H9 (cell line): ENCODE data around the gene MAP3K20. TPM values are rescaled to one million over a fixed set of nuclear protein-coding genes. Genes with fewer than 3 reads are reported as not detected.

Source experiments
- DNase-seq: peaks from one replicate; pipeline ENCODE4 v3.0.0-alpha.2; 2017
- H2AFZ ChIP-seq: one replicate; pipeline ENCODE4 v1.6.1; 2013; ENCODE audit warnings: mild to moderate bottlenecking, low read length, control low read depth, moderate library complexity
- H2AK5ac ChIP-seq: 2 replicates; pipeline ENCODE4 v1.6.1; 2013; ENCODE audit warnings: low read length, control low read depth, mixed read lengths; ENCODE audit not compliant: insufficient read length
- H2BK120ac ChIP-seq: one replicate; pipeline ENCODE4 v1.6.1; 2013; ENCODE audit warnings: low read depth, mild to moderate bottlenecking, low read length, control low read depth, inconsistent platforms; ENCODE audit not compliant: poor library complexity, severe bottlenecking
- H2BK12ac ChIP-seq: 2 replicates; pipeline ENCODE4 v1.6.1; 2013; ENCODE audit warnings: low read length, control low read depth, mixed read lengths, low read depth; ENCODE audit not compliant: insufficient read length
- H2BK15ac ChIP-seq: 2 replicates; pipeline ENCODE4 v1.6.1; 2013; ENCODE audit warnings: low read depth, low read length, control low read depth
- H2BK20ac ChIP-seq: one replicate; pipeline ENCODE4 v1.6.1; 2013; ENCODE audit warnings: low read depth, mild to moderate bottlenecking, low read length, control low read depth, inconsistent platforms; ENCODE audit not compliant: poor library complexity, severe bottlenecking
- H2BK5ac ChIP-seq: 2 replicates; pipeline ENCODE4 v1.6.1; 2013; ENCODE audit warnings: low read length, control low read depth, mixed read lengths; ENCODE audit not compliant: insufficient read length
- H3K14ac ChIP-seq: 2 replicates; pipeline ENCODE4 v1.6.1; 2013; ENCODE audit warnings: low read length, control low read depth; ENCODE audit not compliant: insufficient read depth
- H3K18ac ChIP-seq: 2 replicates; pipeline ENCODE4 v1.6.1; 2013; ENCODE audit warnings: low read depth, mild to moderate bottlenecking, mixed read lengths, low read length, control low read depth; ENCODE audit not compliant: insufficient read length
- H3K23ac ChIP-seq: 2 replicates; pipeline ENCODE4 v1.6.1; 2013; ENCODE audit warnings: low read length, control low read depth, mixed read lengths, low read depth; ENCODE audit not compliant: insufficient read length
- H3K23me2 ChIP-seq: 2 replicates; pipeline ENCODE4 v1.6.1; 2013; ENCODE audit warnings: low read depth, mild to moderate bottlenecking, mixed read lengths, low read length, control low read depth; ENCODE audit not compliant: insufficient read length, poor library complexity, severe bottlenecking
- H3K27ac ChIP-seq: 2 replicates; pipeline ENCODE4 v1.5.1; 2013; ENCODE audit warnings: low read length, control low read depth, mixed read lengths, low read depth; ENCODE audit not compliant: insufficient read length
- H3K27me3 ChIP-seq: 2 replicates; pipeline ENCODE4 v1.6.1; 2013; ENCODE audit warnings: low read length, control low read depth, inconsistent platforms; ENCODE audit not compliant: insufficient read depth
- H3K4ac ChIP-seq: 2 replicates; pipeline ENCODE4 v1.6.1; 2013; ENCODE audit warnings: low read depth, mild to moderate bottlenecking, control low read depth, inconsistent platforms, low read length, moderate library complexity
- H3K4me1 ChIP-seq: 2 replicates; pipeline ENCODE4 v1.6.1; 2013; ENCODE audit warnings: low read length, control low read depth, inconsistent platforms; ENCODE audit not compliant: insufficient read depth
- H3K4me2 ChIP-seq: 2 replicates; pipeline ENCODE4 v1.6.1; 2013; ENCODE audit warnings: low read length, control low read depth, mixed read lengths; ENCODE audit not compliant: insufficient read length, insufficient read depth
- H3K56ac ChIP-seq: 2 replicates; pipeline ENCODE4 v1.6.1; 2013; ENCODE audit warnings: low read depth, mild to moderate bottlenecking, mixed read lengths, low read length, control low read depth; ENCODE audit not compliant: insufficient read length
- H3K79me1 ChIP-seq: 2 replicates; pipeline ENCODE4 v1.6.1; 2013; ENCODE audit warnings: low read depth, mild to moderate bottlenecking, moderate library complexity, low read length, control low read depth, inconsistent platforms; ENCODE audit not compliant: insufficient read depth, poor library complexity, severe bottlenecking
- H3K79me2 ChIP-seq: 2 replicates; pipeline ENCODE4 v1.6.1; 2013; ENCODE audit warnings: low read length, control low read depth, inconsistent platforms; ENCODE audit not compliant: insufficient read depth
- H3K9ac ChIP-seq: 2 replicates; pipeline ENCODE4 v1.6.1; 2013; ENCODE audit warnings: low read length, control low read depth, mixed read lengths; ENCODE audit not compliant: insufficient read length; ENCODE audit errors: extremely low read depth
- H3K9me3 ChIP-seq: one replicate; pipeline ENCODE4 v1.6.1; 2013; ENCODE audit warnings: low read depth, low read length, inconsistent platforms; ENCODE audit not compliant: control insufficient read depth
- H3T11ph ChIP-seq: one replicate; pipeline ENCODE4 v1.6.1; 2013; ENCODE audit warnings: mild to moderate bottlenecking, low read length, control low read depth, inconsistent platforms
- H4K20me1 ChIP-seq: one replicate; pipeline ENCODE4 v1.6.1; 2013; ENCODE audit not compliant: control insufficient read depth, insufficient read length, insufficient read depth
- H4K5ac ChIP-seq: 2 replicates; pipeline ENCODE4 v1.6.1; 2013; ENCODE audit warnings: low read depth, mild to moderate bottlenecking, mixed read lengths, low read length, control low read depth; ENCODE audit not compliant: insufficient read length
- H4K8ac ChIP-seq: replicated peaks from 2 replicates; pipeline ENCODE4 v1.6.1; 2013; ENCODE audit warnings: low read length, control low read depth, mixed read lengths, low read depth; ENCODE audit not compliant: insufficient read length
- H4K91ac ChIP-seq: 2 replicates; pipeline ENCODE4 v1.6.1; 2013; ENCODE audit warnings: low read depth, mild to moderate bottlenecking, moderate library complexity, mixed read lengths, low read length, control low read depth; ENCODE audit not compliant: insufficient read length
- H3K27ac Mint-ChIP-seq, 3 experiments: 2 replicates in 2 of 3; 3 replicates in 1 of 3; pipeline ENCODE4 v1.8.0; 2020 to 2021; ENCODE audit warnings: mixed read lengths in 3 of 3, mild to moderate bottlenecking in 1 of 3, moderate library complexity in 1 of 3
- H3K27me3 Mint-ChIP-seq: 2 replicates; pipeline ENCODE4 v1.8.0; 2021; ENCODE audit warnings: low read depth, mild to moderate bottlenecking, moderate library complexity, mixed read lengths
- H3K36me3 Mint-ChIP-seq, 3 experiments: 2 replicates in 2 of 3; 3 replicates in 1 of 3; pipeline ENCODE4 v1.8.0; 2020 to 2021; ENCODE audit warnings: low read depth in 3 of 3, mixed read lengths in 3 of 3; ENCODE audit not compliant: insufficient read depth in 1 of 3
- H3K4me1 Mint-ChIP-seq, 2 experiments: 2 replicates each; pipeline ENCODE4 v1.8.0; 2020; ENCODE audit warnings: mixed read lengths in 2 of 2
- H3K4me3 Mint-ChIP-seq, 2 experiments: 2 replicates in 1 of 2; 3 replicates in 1 of 2; pipeline ENCODE4 v1.8.0; 2020 to 2021; ENCODE audit warnings: mild to moderate bottlenecking in 2 of 2, mixed read lengths in 2 of 2, moderate library complexity in 1 of 2
- H3K9me3 Mint-ChIP-seq, 2 experiments: 2 replicates in 1 of 2; 3 replicates in 1 of 2; pipeline ENCODE4 v1.8.0; 2020; ENCODE audit warnings: mild to moderate bottlenecking in 2 of 2, mixed read lengths in 2 of 2, moderate library complexity in 1 of 2
- WGBS: extraction: QIAGEN DNeasy Blood & Tissue Kit; methylation state at CpG from one replicate; pipeline ENCODE4 v1.1.7; 2013; ENCODE audit warnings: missing lambda C conversion rate, low lambda C conversion rate, mixed read lengths; ENCODE audit not compliant: insufficient read length; ENCODE audit errors: extremely low coverage; 5-methylcytosine and 5-hydroxymethylcytosine counted together
- total RNA-seq: library from RNA; stranded (reverse); gene quantifications from 2 replicates; pipeline ENCODE4 v1.2.1, GENCODE V29; 2021
- TF ChIP-seq, protein P1 (sequence below): fragments of 200-600 bp; sonication (generic); conservative IDR thresholded peaks from 3 replicates; pipeline ENCODE4 v1.8.0; 2021; ENCODE audit warnings: antibody characterized with exemption, mild to moderate bottlenecking

Gene MAP3K20
- total RNA-seq, 1 experiment from 2014 or later = 8.7 TPM

DNA sequence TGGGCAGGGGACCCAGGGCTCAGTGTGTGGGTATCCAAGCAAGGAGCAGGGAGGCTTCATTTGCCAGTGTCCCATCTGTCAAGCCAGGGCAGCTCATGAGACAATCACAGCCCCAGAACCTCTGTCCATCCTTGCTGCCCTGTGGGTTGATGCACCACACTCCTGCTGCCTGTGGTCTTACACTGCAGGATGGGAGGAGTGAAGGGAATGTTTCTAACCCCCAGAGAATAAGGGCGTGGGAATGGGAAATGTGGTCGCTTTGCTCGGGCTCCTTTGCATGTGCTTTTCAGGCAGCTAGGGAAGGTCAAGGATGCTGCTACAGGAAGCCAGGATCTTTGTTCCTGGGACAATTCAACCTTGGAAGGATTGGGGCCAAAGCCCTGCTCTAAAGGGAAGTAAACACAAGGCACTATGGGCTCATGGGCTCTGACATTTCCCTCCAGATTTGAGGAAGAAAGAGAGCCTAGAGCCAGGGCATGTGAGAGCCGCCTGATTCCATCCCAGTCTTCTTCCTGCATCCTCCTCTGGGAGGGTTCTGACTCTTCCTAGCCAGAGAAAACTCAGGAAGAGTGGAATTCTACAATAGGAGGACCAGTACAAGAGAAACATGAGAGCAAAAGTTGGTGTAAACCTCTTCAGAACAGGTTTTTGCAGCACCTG is 18.8 kb upstream of the MAP3K20 start:
- peaks cover 0 to 4% (median 0%) of the 10 kb centered on the region in 3 experiments; a peak in 1 of 7 replicates for H3K36me3 Mint-ChIP-seq
- H4K20me1 ChIP-seq = no peaks in the 10 kb centered on the region
- no peak overlapping the region for H3K4ac ChIP-seq
- H4K91ac ChIP-seq = no peak overlapping the region
- peaks cover 4% of the 10 kb centered on the region in 2 experiments; a peak in 3 of 4 replicates for H3K4me1 Mint-ChIP-seq
- H2BK20ac ChIP-seq = no peak overlapping the region
- no peak overlapping the region for H3T11ph ChIP-seq
- no peak overlapping the region for H4K8ac ChIP-seq
- no peak overlapping the region for H2BK120ac ChIP-seq
- no peak overlapping the region for H2BK12ac ChIP-seq
- peaks cover 3 to 4% of the 10 kb centered on the region in 2 experiments; a peak in 4 of 5 replicates for H3K9me3 Mint-ChIP-seq
- H3K9me3 ChIP-seq = no peaks in the 10 kb centered on the region
- H3K23me2 ChIP-seq = no peaks in the 10 kb centered on the region
- H3K27ac Mint-ChIP-seq = no peak overlapping the region
- H2BK15ac ChIP-seq = no peak overlapping the region
- H3K79me1 ChIP-seq = no peaks in the 10 kb centered on the region
- H3K79me2 ChIP-seq = no peaks in the 10 kb centered on the region
- H3K27ac ChIP-seq = no peak overlapping the region
- H3K56ac ChIP-seq = no peak overlapping the region
- H2AFZ ChIP-seq = no peak overlapping the region
- H3K27me3 ChIP-seq = no peaks in the 10 kb centered on the region
- no peak overlapping the region for H3K4me3 Mint-ChIP-seq
- no peak overlapping the region for H2BK5ac ChIP-seq
- H3K9ac ChIP-seq = no peak overlapping the region
- whole genome bisulfite sequencing = no CpG with 5 or more reads among the region's 4 CpGs
- H2AK5ac ChIP-seq = no peak overlapping the region
- TF ChIP-seq, protein P1, sequence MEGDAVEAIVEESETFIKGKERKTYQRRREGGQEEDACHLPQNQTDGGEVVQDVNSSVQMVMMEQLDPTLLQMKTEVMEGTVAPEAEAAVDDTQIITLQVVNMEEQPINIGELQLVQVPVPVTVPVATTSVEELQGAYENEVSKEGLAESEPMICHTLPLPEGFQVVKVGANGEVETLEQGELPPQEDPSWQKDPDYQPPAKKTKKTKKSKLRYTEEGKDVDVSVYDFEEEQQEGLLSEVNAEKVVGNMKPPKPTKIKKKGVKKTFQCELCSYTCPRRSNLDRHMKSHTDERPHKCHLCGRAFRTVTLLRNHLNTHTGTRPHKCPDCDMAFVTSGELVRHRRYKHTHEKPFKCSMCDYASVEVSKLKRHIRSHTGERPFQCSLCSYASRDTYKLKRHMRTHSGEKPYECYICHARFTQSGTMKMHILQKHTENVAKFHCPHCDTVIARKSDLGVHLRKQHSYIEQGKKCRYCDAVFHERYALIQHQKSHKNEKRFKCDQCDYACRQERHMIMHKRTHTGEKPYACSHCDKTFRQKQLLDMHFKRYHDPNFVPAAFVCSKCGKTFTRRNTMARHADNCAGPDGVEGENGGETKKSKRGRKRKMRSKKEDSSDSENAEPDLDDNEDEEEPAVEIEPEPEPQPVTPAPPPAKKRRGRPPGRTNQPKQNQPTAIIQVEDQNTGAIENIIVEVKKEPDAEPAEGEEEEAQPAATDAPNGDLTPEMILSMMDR = no peak
- H3K23ac ChIP-seq = no peak overlapping the region
- H3K4me1 ChIP-seq = no peaks in the 10 kb centered on the region
- no peak for DNase-seq
- H4K5ac ChIP-seq = no peak overlapping the region
- H3K18ac ChIP-seq = no peak overlapping the region
- H3K14ac ChIP-seq = no peak overlapping the region
- no peak overlapping the region for H3K4me2 ChIP-seq
- H3K27me3 Mint-ChIP-seq = peaks cover 9% of the 10 kb centered on the region; the same call in 1 of the 2 replicates
